OCI-LY1 (cell line): ENCODE results near the gene PABPC1L.

Experiments
- EZH2 ChIP-seq: fragments of 200-600 bp; sonication (generic), shearing (Covaris generic); IDR thresholded peaks from 2 replicates; pipeline ENCODE4 v1.8.0; 2017; ENCODE audit warnings: borderline replicate concordance, mixed run types, mild to moderate bottlenecking, antibody characterized with exemption, low read length, moderate library complexity, mixed read lengths
- TF ChIP-seq, protein P1 (sequence below): fragments of 200-600 bp; sonication (generic), shearing (Covaris generic); IDR thresholded peaks from 2 replicates; pipeline ENCODE4 v1.5.1; 2017; ENCODE audit warnings: mild to moderate bottlenecking, antibody characterized with exemption, low read length, moderate library complexity, mixed read lengths

DNA sequence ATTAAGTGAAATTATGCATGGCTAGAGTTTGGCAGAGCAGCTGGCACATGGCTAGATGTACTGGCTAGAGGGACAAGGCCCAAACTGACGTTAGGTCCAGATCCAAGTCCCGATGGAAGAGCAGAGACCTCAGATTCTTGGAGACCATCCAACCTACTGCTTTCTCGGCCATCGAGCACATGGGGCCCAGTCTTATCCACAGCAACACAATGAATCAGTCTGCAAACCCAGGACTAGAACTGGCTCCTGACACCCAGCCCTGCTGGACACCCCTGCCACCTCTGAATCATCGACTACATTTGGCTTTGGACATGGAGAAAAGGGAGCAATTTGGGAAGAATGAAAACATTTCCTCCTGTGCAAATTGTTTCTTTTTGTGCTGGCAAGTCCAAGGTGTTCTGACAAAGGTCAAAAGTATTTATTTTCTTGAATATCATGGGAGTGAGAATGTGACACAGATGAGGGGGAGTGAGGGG, 48.3 kb upstream of the PABPC1L start:
- TF ChIP-seq, protein P1, sequence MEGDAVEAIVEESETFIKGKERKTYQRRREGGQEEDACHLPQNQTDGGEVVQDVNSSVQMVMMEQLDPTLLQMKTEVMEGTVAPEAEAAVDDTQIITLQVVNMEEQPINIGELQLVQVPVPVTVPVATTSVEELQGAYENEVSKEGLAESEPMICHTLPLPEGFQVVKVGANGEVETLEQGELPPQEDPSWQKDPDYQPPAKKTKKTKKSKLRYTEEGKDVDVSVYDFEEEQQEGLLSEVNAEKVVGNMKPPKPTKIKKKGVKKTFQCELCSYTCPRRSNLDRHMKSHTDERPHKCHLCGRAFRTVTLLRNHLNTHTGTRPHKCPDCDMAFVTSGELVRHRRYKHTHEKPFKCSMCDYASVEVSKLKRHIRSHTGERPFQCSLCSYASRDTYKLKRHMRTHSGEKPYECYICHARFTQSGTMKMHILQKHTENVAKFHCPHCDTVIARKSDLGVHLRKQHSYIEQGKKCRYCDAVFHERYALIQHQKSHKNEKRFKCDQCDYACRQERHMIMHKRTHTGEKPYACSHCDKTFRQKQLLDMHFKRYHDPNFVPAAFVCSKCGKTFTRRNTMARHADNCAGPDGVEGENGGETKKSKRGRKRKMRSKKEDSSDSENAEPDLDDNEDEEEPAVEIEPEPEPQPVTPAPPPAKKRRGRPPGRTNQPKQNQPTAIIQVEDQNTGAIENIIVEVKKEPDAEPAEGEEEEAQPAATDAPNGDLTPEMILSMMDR = no peak
- TF ChIP-seq EZH2 = no peak
